Measurements from ENCODE around the gene CSTF1.
"Not testable (repeated sequence)": the region's sequence is repeated elsewhere in the genome, so short reads cannot be mapped to it uniquely, and the experiment has no call there.

CSTF1 gene

DNA sequence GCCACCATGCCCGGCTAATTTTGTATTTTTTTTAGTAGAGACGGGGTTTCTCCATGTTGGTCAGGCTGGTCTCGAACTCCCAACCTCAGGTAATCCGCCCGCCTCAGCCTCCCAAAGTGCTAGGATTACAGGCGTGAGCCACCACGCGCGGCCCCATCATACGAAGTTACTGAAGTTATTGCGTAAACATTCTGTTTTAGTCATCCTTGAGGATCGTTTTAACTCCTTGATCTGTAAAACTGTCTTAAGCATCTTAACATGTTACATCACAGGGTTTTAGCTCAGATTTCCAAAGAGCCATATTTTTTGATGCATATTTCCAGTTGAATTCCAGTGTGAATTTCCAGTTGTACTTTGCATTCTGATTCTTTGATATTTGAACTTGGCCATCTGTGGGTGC is 12.9 kb downstream of the CSTF1 start:
- DNase-seq = not testable (repeated sequence)

DNA sequence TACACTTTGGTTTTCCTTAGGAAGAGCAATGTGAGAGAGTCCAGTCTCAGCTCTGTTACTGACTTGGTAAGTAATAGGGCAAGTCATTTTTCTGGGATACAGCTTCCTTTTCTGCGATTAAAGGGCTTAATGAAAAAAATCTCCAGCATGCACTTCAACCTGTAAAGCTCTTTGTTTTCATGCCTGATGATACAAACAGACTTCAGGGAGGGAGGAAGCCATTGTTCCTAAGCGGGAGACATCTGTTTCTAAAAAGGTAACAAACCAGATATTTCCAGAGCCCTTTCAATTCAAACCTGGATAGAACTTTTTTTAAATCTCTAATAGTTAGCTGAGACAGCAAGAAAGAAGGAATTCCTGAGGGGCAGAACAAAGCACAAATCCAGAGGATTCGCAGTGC is 14.5 kb downstream of the CSTF1 start:
- DNase-seq = no peak

DNA sequence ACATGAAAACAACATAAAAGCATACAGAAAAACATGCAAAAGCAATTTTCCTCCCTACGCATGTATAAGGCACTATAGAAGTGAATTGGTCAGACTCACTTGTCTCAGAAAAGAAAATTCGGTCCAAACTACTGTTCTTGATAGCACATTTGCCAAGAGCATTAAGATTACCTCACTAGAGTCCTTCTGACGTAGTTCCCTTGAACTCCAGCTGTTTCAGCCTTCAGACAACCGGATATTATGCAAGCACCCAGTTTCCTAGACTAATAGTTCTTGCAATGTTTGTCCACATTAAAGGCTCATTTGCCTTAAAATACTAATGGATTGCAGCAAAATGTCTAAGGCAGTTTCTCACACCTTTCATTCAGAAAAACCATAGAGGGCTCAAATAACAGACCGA is 17.1 kb downstream of the CSTF1 start:
- no peak for DNase-seq

DNA sequence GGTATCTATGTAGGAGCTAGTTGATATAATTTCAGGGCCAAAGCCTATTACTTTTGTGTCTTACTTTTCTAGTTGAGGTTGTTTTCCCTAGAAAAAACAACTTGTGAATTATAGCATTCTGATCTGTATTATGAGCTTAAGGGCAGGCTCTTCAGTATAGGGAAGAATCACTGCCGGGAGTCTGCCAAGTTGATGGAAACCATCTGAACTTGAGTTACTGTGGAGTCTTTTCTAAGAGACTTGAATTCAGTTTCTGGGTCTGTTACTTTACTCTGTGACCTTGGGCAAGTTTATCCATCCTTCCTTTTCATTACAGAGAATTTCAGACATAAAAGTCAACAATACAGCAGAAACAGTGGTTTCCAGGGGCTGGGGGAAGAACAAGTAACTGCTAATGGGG is 17.5 kb downstream of the CSTF1 start:
- no peak for DNase-seq

DNA sequence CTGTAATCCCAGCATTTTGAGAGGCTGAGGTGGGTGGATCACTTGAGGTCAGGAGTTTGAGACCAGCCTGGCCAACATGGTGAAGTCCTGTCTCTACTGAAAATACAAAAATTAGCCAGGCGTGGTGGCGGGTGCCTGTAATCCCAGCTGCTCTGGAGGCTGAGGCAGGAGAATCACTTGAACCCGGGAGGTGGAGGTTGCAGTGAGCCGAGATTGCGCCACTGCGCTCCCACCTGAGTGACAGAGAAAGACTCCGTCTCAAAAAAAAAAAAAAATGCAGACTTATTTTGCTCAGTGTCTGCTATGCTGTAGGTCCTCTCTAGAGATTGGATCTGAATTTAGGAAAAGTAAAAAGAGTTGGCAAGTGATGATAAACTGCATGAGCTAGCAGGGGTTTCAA is 18.8 kb downstream of the CSTF1 start:
- not testable (repeated sequence) for DNase-seq

DNA sequence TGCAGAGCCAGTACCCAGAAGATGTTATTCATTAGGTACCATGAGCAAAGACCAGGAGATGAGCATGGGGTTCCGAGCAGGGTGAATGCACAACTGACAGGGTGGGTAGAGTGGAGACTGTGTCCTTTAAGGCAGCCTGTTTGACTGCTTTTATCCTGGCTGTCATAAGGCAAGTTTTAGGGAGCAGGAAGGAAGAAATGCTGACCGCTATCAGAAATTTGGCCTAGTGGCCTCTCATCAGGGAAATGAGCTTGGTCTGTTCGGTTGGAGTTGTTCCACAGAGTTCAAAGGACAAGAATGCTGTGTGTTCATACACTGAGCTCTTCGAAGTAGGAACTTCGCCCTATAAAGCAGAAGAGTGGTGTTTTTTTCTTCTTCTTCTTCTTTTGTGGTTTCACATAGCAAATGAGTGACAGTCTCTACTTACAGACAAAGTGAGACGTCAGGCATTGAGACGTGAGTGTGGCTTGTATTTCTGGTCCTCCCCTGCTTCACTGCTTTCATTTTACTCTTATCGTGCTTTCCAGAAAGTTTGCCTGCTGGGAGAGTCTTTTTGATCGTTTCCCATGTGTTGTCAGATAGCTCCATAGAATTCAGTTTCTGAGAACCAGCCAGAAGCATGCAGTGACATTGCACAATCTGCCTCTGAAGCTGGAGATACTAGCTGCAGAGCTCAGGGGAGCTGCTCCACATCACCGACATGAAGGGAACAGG is 19.5 kb downstream of the CSTF1 start, which contains the start of gene CASS4:
TSS of gene CASS4 (plus strand) at position 502 of the 714 bp plus-strand sequence. CDS start at position 701, 199 bp downstream.
- DNase-seq = peak in 1 of 51 donors; percentile 31

DNA sequence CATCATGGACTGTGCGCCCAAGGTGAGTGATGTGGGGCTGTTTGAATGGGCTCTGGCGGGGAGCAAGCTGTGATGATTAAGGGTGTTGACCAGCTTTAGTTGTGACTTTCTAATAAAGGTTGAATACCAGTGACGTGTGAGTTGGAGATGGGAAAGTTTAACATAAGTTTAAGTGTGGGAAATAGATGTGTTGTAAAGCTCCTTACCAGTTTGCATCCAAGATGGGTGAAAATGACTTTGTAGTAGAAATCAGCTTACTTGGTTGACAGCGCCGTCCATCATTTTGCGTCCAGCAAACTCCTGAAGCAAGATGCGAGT is 20.0 kb downstream of the CSTF1 start:
- DNase-seq = no peak

DNA sequence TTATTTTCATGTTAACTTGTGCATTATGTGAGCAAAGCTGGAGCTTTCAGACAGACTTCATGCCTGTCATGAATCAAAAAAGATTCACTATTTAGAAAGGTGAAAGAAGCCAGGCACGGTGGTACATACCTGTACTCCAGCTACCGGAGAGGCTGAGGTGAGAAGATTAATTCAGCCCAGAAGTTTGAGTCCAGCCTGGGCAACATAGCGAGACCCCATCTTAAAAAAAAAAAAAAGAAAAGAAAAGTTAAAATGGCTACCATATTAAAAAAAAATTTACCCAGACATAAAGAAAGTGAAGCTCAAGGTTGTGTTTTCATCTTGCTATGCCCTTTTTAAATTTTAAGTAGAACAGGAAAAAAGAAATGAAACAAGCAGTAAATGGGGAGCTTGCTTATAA is 20.5 kb downstream of the CSTF1 start:
- DNase-seq = no peak

DNA sequence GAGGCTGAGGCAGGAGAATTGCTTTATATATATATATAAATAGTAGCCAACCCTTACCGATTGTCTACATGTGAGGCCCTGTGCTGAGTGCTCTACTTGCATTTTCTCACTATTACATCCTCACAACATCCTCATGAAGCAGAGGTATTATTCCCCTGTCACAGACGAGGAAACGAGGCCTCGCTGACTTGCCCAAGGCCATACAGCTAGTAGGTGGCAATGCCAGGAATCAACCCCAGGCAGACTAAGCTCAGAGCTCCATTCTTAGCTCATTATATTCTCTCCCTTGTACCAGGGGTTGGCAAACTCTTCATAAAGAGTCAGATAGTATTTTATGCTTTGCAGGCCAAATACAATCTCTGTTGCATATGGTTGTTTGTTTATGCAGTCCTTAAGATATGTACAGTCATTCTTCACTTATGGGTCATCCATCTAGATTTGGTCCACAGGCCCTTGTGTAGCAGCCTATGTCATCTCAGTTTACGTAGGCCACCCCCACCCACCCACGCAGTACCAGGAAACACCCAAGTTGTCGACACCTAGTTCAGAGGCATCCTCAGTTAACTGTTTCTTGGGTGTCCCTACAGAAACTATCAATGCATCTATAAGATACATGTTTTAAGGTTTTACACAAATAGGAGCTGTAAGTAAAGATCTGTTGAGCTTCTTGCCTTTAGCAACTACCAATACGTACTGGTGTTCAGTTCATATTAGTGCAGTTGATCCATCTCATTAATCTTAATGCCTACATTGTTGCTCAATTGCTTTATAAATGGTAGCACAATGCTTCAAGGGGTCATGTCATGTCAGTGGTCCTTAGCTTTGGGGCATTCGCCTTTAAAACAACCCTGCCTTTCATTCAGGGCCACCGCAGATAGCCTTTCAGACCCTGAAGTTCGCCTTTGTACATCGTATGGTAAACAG is 22.7 kb downstream of the CSTF1 start:
- DNase-seq = no peak

DNA sequence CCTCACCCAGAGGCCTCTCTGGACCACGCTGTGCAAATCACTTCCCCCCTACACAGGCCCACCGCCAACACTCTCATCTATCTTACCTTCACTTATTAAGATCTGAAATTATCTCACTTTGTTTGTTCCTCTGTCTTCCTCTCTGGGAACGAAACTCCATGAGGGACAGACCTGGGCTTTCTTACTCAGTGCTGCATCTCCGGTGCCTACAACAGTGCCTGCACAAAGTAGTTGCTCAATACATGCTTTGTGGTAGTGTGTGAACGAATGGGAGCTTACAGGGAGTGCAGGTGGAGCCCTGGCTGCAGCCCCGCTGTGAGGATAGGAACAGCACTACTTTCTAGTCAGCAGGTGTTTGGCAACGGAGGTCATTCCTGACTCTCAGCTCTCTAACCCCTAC is 25.0 kb downstream of the CSTF1 start:
- no peak for DNase-seq

DNA sequence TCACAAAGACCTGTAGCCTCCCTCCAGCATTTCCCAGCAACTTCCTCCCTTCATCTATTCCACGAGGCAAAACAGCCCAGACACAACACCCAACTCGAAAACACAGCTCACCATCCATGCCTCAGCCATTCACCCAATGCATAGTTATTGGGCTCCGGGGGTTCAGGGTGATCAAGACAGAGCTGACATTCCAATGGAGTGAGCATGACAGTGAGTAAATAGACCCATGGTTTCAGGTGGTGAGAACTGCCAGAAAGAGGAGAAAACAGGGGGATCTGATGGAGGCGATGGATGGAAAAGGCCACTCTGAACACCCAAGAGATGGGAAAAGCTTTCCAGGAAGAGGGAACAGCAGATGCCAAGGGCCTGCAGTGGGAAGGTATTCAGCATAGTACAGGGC is 25.5 kb downstream of the CSTF1 start:
- no peak for DNase-seq

DNA sequence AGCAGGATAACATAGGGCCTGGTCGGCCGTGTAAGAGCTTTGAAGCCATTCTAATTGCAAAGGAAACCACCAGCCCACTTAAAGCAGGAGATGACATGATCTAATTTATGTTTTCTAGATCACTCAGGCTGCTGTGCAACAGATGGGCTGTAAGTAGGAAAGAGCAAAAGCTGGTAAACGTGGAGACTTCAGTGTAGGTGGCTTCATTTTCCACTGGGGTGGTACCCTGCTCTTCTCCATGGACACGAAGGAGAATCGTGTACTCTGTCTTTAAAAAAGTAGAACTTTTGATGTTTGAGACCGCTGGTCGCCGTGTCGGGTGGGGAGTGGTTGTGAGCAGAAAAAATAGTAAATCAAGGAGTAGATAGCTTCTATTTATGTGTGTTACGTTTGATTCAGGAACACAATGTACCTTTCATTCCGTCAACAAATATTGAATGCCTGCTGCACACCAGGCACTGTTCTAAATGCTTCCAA is 26.0 kb downstream of the CSTF1 start:
- DNase-seq = no peak

DNA sequence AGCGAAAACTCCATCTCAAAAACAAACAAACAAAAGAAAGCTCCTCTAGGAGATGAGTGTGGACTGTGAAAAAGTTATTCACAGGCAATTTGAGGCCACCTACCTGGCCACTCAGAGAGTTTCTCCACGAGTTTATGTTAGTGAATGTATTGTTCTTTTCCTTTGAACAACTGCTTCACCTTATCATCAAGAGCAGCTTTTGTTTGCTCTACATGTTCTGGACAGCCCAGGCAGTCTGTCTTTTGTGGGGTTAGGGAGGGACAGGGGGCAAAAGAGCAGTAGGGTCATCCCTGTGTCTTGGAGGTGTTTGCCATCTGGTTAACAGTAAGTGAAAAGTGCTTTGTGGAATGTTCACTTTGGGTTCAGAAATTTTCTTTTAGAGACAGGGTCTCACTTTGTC is 27.6 kb downstream of the CSTF1 start:
- no peak for DNase-seq

DNA sequence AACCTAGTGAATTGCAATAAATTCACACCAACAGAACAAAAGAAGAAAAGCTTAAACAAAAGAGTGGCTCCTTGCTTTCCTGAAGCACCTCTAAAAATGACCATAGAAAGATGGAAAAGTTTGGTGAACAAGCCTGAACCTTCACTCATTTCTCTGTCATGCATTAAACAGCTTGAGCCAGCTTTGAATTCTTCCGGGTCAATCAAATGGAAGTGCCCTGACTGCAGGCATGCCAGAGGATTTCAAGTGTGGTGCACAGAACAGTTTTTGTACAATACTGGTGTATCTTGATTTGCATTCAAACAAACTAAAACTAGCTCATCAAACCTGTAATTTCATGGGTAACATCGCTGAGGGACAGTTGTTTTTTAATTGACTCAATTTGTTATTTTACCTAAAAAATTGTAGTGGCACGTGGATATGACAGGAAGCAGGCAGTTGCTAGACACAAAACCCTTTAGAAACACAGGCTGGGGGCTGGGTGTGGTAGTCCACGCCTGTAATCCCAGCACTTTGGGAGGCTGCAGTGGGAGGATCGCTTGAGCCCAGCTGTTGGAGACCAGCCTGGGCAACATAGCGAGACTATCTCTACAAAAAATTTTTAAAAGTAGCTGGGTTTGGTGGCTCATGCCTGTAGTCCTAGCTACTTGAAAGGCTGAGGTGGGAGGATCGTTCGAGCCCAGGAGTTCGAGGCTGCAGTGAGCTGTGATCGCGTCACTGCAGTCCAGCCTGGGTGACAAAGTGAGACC is 28.7 kb downstream of the CSTF1 start:
- DNase-seq = no peak

DNA sequence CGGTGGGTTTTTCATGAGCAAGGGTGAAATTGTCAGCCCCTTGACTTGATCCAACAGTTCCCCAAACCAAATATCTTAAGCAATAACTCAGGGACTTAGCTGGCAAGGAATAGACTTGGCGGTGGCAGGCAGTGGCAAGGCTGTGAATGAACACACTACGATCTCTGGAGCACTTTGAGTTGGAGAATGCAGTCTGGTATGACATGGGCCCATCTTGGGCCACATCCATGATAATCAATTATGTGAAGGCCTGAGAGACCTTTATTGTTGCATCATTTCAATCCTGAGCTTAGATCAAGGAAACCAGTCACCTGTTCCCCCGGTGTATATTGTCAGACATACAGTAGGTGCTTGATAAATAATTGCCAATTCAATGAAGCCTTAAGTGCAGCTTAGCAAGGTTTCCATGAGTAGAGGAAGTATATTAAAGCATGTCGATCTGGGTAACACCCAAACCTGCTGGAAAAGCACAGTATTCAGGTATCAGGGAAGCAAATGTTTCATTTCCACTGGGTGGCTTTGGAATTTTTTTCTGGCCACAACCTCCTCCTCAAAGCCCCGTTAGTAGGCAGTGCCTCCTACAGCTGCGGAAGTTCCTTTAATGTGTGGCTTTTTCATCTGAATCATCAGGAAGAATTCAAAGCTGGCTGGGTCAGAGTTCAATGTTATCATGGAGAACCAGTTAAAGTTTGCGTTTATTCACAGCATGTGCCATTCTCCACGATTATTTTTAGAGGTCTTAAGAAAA is 29.8 kb downstream of the CSTF1 start:
- DNase-seq = no peak

DNA sequence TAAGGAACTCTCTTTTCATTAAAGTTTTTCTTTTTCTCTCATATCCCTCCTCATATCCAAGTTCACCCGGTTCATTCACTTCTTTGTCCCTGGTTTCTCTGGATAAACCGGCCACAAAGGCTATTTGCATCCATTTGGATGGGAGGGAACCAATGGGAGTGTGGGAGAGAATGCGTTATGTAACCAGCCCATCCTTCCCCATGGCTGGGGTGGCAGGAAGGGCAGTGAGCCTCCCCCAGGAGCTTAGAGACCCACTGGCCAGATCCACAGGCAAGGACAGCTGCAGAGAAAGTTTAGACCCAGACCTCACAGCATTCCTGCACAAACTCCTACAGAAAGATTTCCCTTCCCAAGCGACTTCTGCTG is 30.4 kb downstream of the CSTF1 start:
- DNase-seq = no peak

DNA sequence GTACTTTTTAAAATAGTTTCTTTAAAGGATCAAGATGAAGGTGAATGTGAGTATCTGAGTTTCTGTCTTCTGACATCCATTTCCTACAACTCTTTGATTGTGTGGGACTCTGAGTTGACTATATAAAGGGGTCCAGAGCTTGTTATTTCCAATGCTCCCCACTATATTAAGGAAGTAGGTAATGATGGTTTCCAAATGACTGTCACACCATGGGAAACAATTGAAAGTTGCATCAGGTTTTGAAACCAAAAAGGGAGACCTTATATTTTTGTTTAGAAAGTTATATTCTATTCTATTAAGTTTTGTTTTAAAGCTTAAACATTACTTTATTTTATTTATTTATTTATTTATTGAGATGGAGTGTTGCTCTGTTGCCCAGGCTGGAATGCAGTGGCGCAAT is 30.8 kb downstream of the CSTF1 start:
- DNase-seq = no peak

DNA sequence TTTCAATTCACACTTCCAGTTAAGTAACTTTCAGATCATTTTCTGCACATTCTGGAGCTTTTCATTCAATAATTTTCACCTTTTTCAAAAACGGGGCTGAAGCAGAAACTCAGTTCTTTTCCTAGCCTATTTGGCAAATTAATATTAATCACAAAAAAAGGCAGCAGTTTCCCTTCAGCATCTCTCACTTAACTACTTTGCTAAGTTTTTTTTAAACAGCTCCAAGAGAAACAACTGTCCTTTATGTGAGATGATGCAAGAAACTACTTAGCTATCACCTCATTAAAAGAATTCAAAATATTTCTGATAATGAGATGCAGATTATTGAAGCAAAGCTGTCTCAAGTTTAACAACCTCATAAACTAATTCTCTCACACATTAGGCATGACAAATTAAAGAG is 31.4 kb downstream of the CSTF1 start:
- no peak for DNase-seq

DNA sequence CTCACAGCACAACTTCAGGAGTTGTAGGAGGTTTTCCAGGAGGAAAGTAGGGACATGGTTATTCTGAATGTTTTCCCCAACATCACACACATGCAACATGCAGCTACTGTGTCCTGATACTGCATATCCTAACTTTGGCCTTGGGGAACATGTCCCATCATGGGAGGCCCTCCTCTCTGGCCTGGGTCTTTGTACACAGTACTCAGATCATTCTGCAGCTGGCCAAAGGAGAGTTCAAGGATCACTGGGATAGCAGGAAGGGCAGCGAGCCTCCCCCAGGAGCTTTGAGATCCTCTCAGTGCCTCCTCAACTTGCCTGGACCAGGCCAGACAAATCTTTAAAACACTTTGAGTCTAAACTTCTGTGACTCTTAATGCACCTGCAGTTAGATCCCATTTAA is 32.5 kb downstream of the CSTF1 start:
- DNase-seq = no peak

DNA sequence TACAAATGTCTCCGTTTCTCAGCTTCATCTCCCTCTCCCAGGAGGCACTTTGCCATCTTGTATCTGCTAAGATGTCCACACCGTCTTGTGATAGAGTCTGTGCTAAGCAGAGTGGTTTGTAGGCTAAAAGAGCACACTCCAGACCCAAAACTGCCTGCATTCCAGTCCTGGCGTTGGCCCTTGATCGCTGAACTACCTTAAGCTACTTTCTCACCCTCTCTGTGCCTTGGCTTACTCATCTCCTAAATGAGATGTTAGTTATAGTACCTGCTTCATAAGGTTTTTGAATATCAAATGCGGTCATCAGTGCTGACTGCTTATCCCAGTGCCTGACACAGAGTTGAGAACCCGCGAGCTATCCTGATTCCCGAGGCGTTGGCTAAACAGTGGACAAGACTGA is 33.6 kb downstream of the CSTF1 start:
- no peak for DNase-seq

DNA sequence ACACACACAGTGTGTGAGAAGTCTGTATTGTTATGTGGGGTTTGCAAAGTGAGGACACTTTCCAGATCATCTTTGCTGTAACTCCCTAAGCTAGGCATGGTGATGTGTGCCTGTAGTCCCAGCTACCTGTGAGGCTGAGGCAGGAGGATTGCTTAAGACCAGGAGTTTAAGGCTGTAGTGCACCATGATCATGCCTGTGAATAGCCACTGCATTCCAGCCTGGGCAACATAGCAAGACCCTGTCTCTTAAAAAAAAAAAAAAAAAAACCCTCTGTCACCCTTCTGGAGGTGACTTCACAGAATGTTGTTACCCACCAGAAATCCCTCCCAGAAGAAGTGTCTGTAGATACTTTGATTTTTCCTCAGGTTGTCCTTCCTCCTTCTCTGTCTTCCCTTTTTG is 34.5 kb downstream of the CSTF1 start:
- DNase-seq = no peak

DNA sequence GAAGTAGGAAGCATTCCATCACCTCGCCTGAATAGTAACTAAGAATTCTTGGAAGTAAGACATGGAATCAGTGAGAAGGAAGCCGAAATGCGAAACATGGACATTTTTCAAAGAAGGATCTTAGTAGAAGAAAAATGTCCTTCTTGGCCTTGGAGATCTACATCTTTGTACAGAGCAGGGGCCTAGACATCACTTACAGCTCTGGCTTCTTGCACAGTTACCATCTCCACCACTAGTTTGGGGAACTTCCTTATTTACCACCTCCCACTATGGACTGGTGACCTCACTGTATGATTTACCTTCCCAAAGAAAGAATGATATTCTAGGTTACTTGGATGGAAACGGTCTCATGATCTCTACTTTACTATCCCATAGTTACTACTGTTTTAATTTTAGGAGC is 35.4 kb downstream of the CSTF1 start:
- DNase-seq = no peak
